Ascending aorta (tissue), 2 donors: ENCODE results near the gene GSN. TPM values are rescaled to one million over a fixed set of nuclear protein-coding genes. Genes with fewer than 3 reads are reported as not detected.
A peak's percentile ranks its signal among the peaks of the same experiment; 100 is the strongest.

Experiments used
- DNase-seq, 2 donors: peaks; one replicate each; pipeline ENCODE4 v3.0.0-alpha.2; 2019; ENCODE audit warnings: low spot score in 2 of 2
- H3K27ac ChIP-seq, 2 donors: fragments of 200-600 bp; sonication (generic); one replicate each; pipeline ENCODE4 v1.5.1; 2016 to 2017; ENCODE audit warnings: mild to moderate bottlenecking in 1 of 2
- H3K27me3 ChIP-seq: fragments of 200-600 bp; sonication (generic); one replicate; pipeline ENCODE4 v1.5.1; 2017
- H3K36me3 ChIP-seq, 2 donors: fragments of 200-600 bp; sonication (generic); one replicate each; pipeline ENCODE4 v1.5.1; 2016
- H3K4me1 ChIP-seq, 2 donors: fragments of 200-600 bp; sonication (generic); one replicate each; pipeline ENCODE4 v1.5.1; 2016 to 2017; ENCODE audit warnings: mild to moderate bottlenecking in 1 of 2
- H3K4me3 ChIP-seq, 2 donors: fragments of 200-600 bp; sonication (generic); one replicate each; pipeline ENCODE4 v1.5.1; 2016 to 2017; ENCODE audit warnings: mild to moderate bottlenecking in 1 of 2
- H3K9me3 ChIP-seq, 2 donors: fragments of 200-600 bp; sonication (generic); one replicate each; pipeline ENCODE4 v1.5.1; 2016
- intact Hi-C: fragments of 100-400 bp; cut with DNase I; formaldehyde crosslinking; loops from one replicate; pipeline ENCODE4 v1.15.1; 2023
- total RNA-seq: library from RNA; depleted of rRNA; stranded (reverse); fragments of >200 nt; gene quantifications from one replicate; pipeline ENCODE4 v1.1.0, GENCODE V29; 2016
- TF ChIP-seq, protein P1 (sequence below), 3 experiments: fragments of 200-600 bp in 2 of 3; fragments of 450-650 bp in 1 of 3; sonication (generic) in 2 of 3; IDR thresholded peaks; one replicate each; pipeline ENCODE4 v1.5.1; 2016 to 2019; ENCODE audit warnings: antibody characterized with exemption in 3 of 3, mild to moderate bottlenecking in 1 of 3, moderate library complexity in 1 of 3

GSN gene
- total RNA-seq, 1 donor from 2014 or later, result 3,012 TPM

DNA sequence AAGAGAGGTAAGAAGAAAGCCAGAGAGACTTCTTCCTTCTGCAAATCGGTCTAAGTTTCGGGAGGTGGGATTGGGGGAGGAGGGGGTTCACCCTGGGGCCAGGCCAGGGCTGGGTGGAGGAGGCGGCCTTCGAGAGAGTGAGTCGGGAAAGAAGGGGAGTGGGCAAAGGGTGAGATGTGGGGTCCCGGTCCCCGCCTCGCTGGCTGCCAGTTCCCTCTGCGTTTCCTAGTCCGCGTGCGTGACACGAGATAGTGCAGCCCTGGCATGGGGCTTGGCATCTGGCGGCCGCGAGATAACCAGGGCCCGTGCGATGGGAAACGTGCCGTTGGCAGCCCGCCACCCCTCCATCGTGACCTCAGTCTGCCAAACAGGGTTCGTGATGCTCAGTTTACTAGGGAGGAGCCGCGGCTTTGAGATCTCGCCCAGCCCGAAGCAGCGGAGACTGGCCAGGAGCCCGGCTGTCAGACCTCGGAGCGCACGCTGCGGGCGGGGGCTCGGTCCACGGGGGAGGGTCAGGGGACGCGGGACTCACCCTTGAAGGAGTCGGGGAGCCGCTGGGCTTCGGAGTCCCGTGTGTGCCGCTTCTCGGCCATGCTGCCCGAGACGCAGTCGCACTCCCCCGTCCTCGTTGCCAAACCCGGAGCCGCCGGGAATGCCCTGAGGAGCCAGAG is 101.8 kb downstream of the GSN start, which contains the start of gene STOM:
Gene STOM, minus strand, starts transcription at position 656 of the 671 bp plus-strand sequence. Its CDS starts 63 bp downstream, at position 593.
- intact Hi-C loops, result loop anchor here (1.0 to 2.0 kb wide), 3 partner anchors 18 to 101 kb away; partner anchors contain the start of gene GSN
- TF ChIP-seq, protein P1, sequence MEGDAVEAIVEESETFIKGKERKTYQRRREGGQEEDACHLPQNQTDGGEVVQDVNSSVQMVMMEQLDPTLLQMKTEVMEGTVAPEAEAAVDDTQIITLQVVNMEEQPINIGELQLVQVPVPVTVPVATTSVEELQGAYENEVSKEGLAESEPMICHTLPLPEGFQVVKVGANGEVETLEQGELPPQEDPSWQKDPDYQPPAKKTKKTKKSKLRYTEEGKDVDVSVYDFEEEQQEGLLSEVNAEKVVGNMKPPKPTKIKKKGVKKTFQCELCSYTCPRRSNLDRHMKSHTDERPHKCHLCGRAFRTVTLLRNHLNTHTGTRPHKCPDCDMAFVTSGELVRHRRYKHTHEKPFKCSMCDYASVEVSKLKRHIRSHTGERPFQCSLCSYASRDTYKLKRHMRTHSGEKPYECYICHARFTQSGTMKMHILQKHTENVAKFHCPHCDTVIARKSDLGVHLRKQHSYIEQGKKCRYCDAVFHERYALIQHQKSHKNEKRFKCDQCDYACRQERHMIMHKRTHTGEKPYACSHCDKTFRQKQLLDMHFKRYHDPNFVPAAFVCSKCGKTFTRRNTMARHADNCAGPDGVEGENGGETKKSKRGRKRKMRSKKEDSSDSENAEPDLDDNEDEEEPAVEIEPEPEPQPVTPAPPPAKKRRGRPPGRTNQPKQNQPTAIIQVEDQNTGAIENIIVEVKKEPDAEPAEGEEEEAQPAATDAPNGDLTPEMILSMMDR (IDR thresholded peaks at IDR 0.05), result no peak
- Histone ChIP-seq H3K9me3 (no peaks in the 10 kb centered on the region), H3K27ac (peak within 1 kb of the TSS; percentile 96 to 98), H3K4me3 (peak within 1 kb of the TSS; percentile 69 to 81), H3K36me3 (no peaks in the 10 kb centered on the region), H3K4me1 (peaks cover 5 to 41% of the 10 kb centered on the region in 2 donors), H3K27me3 (no peaks in the 10 kb centered on the region)
- DNase-seq, result peak; percentile 73 to 95

DNA sequence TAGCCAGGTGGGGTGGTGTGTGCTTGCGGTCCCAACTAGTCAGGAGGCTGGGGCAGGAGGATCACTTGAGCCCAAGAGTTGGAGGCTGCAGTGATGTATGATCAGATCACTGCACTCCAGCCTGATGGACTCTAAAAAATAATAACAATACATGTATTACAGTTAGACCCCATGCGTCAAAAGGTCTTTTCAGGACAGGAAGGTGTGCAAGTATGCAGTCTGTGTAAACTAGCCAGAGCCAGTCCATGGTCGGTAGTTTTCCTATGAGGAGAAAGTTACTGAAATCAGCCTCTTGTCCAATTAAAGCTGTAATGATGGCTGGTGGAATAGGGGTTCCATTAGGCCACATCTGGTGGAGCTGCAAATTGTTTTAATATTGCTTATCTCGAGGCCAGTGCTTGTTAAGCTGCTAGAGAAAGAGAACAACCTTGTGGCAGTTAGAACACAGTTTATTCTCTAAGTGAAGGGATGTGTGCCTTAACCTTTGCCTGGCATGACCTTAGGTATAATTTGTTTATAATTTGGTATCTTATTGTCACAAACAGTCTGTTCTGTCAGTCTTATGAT is 103.6 kb downstream of the GSN start:
- DNase-seq, result no peak
- Histone ChIP-seq H3K9me3 (no peaks in the 10 kb centered on the region), H3K27me3 (no peaks in the 10 kb centered on the region), H3K4me1 (peaks cover 3 to 29% of the 10 kb centered on the region in 2 donors), H3K27ac (peak overlapping the region; percentile 96 to 98), H3K36me3 (no peaks in the 10 kb centered on the region), H3K4me3 (no peak overlapping the region)
- intact Hi-C loops, result loop anchor here (2.0 kb wide), 2 partner anchors 51 to 103 kb away; partner anchors contain the start of gene GSN
- TF ChIP-seq, protein P1 (IDR thresholded peaks at IDR 0.05), result no peak

DNA sequence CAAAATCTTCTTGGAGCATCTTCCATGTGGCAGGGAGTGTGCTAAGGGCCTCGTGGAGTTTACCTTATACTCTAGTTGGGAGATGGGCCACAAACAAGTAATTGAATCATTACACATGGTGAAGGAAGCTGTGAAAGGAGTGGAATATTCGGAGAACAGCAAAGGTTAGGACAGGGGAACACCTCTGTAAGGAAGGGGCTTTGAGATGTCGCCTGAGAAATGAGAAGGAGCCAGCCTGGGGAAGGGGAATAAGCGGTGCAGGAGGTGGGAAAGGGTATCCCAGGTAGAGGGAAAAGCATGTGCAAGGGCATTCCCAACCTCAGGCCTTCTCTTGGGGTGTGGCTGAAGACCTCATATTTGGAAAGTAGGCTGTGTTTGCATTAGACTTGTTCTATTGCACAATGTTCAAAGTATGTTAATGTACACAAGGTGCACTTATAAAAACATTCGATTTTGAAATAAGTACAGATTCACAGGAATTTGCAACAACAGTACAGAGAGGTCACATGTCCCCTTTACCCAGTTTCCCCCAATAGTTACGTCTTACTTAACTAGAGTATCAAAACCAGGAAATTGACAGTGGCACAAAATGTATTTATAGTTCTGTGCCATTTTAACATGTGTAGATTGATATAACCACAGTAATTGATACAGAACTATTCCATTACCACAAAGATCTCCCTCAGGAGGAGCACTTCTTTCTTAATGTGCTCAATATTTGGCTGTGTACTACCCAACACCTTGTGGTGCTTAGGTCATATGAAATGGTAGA is 104.5 kb downstream of the GSN start:
- Histone ChIP-seq H3K27ac (peak overlapping the region; percentile 96 to 98), H3K9me3 (no peaks in the 10 kb centered on the region), H3K27me3 (no peaks in the 10 kb centered on the region), H3K4me3 (no peak overlapping the region), H3K36me3 (no peaks in the 10 kb centered on the region), H3K4me1 (peaks cover 0 to 21% of the 10 kb centered on the region in 2 donors)
- intact Hi-C loops, result loop anchor here (2.0 kb wide), 1 partner anchor 52 kb away; no protein-coding TSS in a partner anchor
- TF ChIP-seq, protein P1 (IDR thresholded peaks at IDR 0.05), result no peak
- DNase-seq, result no peak

DNA sequence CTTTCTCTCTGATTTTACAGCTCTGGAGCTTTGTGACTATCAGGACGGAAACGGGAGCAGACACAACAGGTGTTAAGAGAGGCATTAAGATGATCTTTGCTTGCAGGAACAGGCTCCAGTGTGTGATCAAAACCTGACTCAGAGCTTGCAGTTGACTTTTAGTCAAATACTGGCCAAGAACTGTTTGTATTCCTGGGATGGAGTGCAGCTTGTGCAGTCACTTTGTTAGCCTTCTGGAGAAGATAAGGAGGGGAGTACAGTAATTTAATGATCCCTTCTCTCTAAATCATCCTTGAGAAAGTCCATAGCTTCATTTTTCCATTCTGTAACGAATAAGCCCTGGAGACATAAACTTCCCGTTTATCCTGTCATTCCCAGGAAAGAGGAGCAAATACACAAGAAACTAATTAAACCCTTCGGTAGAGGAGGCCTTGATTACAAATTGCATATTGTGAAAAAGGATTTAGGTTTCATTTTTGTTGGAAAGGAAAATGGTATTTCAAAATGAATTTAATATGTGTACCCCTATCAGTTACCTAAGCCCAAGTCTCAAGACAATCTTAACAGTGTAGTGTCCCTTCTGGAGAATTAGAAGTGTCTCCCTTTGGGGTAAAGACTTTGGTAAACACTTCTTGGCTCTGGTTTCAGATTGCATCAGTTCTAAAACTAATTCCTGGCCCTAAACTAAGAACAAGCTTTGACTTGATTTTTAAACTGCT is 105.2 kb downstream of the GSN start:
- intact Hi-C loops, result loop anchor here (2.0 kb wide), 1 partner anchor 52 kb away; no protein-coding TSS in a partner anchor
- TF ChIP-seq, protein P1 (IDR thresholded peaks at IDR 0.05), result no peak
- Histone ChIP-seq H3K4me1 (peaks cover 0 to 19% of the 10 kb centered on the region in 2 donors), H3K4me3 (no peak overlapping the region), H3K36me3 (no peaks in the 10 kb centered on the region), H3K9me3 (no peaks in the 10 kb centered on the region), H3K27me3 (no peaks in the 10 kb centered on the region), H3K27ac (peak overlapping the region; percentile 96 to 98)
- no peak for DNase-seq

DNA sequence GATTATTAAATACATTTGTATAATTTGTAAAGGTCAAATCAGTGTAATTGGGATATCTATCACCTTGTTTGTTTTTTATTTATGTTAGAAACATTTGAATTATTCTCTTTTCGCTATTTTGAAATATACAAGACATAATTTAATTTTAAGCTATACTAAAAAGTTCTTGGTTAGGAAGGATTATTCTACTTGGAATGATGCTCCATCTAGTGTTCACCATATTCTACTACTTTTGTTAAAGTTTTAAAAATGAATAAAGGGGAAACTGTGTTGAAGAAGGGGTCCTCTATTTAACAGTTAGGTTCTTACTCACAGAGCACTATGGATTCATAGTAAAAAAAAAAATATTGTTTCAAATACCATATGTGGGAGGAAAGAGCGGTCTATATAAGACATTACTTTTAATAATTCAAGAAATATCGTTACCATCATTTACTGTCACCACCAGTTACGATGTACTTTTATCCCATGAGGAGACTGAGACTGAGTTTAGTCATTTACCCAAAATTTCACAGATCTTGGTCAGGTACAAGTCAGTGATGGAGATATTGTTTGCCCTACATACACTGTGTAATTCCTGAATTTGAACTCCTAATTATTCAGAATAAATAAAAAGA is 108.4 kb downstream of the GSN start:
- Histone ChIP-seq H3K27ac (no peak overlapping the region), H3K9me3 (no peaks in the 10 kb centered on the region), H3K36me3 (no peaks in the 10 kb centered on the region), H3K27me3 (no peaks in the 10 kb centered on the region), H3K4me3 (no peak overlapping the region), H3K4me1 (peaks cover 0 to 19% of the 10 kb centered on the region in 2 donors)
- no peak for DNase-seq
- intact Hi-C loops, result loop anchor here (1.0 kb wide), 1 partner anchor 59 kb away; no protein-coding TSS in a partner anchor
- TF ChIP-seq, protein P1 (IDR thresholded peaks at IDR 0.05), result peak; percentile 57 to 59 (median 58)
